K562 (cell line): ENCODE results near the gene OBSCN. TPM values are rescaled to one million over a fixed set of nuclear protein-coding genes. Genes with fewer than 3 reads are reported as not detected.

Experiments
- ATAC-seq: fragments of 200-7000 bp; cut with Tn5 transposase; 3 replicates; pipeline ENCODE4 v1.9.1; 2020; ENCODE audit warnings: moderate library complexity
- BruUV-seq: library from RNA; stranded (reverse); fragments of 400-500 nt; replicated peaks from 2 replicates; lab custom pipeline; 2021; lab: Mats Ljungman, UMichigan
- CTCF ChIA-PET: fragments of 300-600 bp; formaldehyde crosslinking; extraction: SDS; loops from one replicate; lab custom pipeline; 2021; ENCODE audit warnings: low intra/inter-chr PET ratio; lab: Yijun Ruan, JAX
- POLR2A ChIA-PET: fragments of 300-600, 350-650 bp; sonication (Branson Sonifier 250); formaldehyde crosslinking; extraction: SDS; loops from one replicate; lab custom pipeline; 2021; ENCODE audit warnings: antibody characterized with exemption, inconsistent platforms; lab: Yijun Ruan, JAX
- DNase-seq, 4 experiments: peaks; one replicate each; pipeline versions ENCODE4 v3.0.0 to v3.0.0-alpha.2; 2011 to 2018; ENCODE audit warnings: low spot score in 3 of 4, mixed read lengths in 3 of 4; ENCODE audit errors: extremely low read depth in 1 of 4
- FAIRE-seq: peaks from 2 replicates; lab custom pipeline; 2011; peaks lifted over from hg19 to GRCh38; lab: Jason Lieb, UNC
- H2AFZ ChIP-seq: 2 replicates; pipeline ENCODE4 v1.6.0; 2011; ENCODE audit warnings: low read depth, low read length, control low read depth, inconsistent platforms
- H3K27ac ChIP-seq: fragments of 200-600 bp; 3 replicates; pipeline ENCODE4 v1.8.0; 2011; ENCODE audit warnings: low read depth, mild to moderate bottlenecking, control low read depth, inconsistent platforms, low read length, moderate library complexity, mixed read lengths; ENCODE audit errors: extremely low read depth
- H3K27me3 ChIP-seq, 2 experiments: fragments of 300-600 bp in 1 of 2; 2 replicates in 1 of 2; 3 replicates in 1 of 2; pipeline versions ENCODE4 v1.6.0 to v1.8.0; 2011; ENCODE audit warnings: inconsistent platforms in 2 of 2, low read length in 2 of 2, mild to moderate bottlenecking in 1 of 2, mixed read lengths in 1 of 2, moderate library complexity in 1 of 2; ENCODE audit not compliant: control insufficient read depth in 2 of 2, insufficient read depth in 2 of 2
- H3K36me3 ChIP-seq: fragments of 300-600 bp; 3 replicates; pipeline ENCODE4 v1.8.0; 2011; ENCODE audit warnings: mild to moderate bottlenecking, low read length, inconsistent platforms; ENCODE audit not compliant: control insufficient read depth, insufficient read depth
- H3K4me1 ChIP-seq, 2 experiments: fragments of 200-600 bp in 1 of 2; replicated peaks in 1 of 2; 2 replicates in 1 of 2; 3 replicates in 1 of 2; pipeline versions ENCODE4 v1.5.1 to v1.8.0; 2011; ENCODE audit warnings: inconsistent platforms in 2 of 2, low read length in 2 of 2, mild to moderate bottlenecking in 1 of 2, mixed read lengths in 1 of 2, moderate library complexity in 1 of 2; ENCODE audit not compliant: control insufficient read depth in 2 of 2, insufficient read depth in 2 of 2
- H3K4me2 ChIP-seq: 2 replicates; pipeline ENCODE4 v1.6.1; 2011; ENCODE audit warnings: low read length, control low read depth, inconsistent platforms, mixed read lengths; ENCODE audit not compliant: insufficient read depth
- H3K4me3 ChIP-seq: fragments of 200-600 bp; sonication (generic), shearing (Covaris generic); 2 replicates; pipeline ENCODE4 v1.5.1; 2016; ENCODE audit warnings: control low read depth, inconsistent platforms
- H3K79me2 ChIP-seq: fragments of 200-600 bp; 3 replicates; pipeline ENCODE4 v1.8.0; 2011; ENCODE audit warnings: low read length, inconsistent platforms; ENCODE audit not compliant: control insufficient read depth, insufficient read depth
- H3K9ac ChIP-seq, 2 experiments: 2 replicates each; pipeline versions ENCODE4 v1.6.0 to v1.6.1; 2011; ENCODE audit warnings: low read depth in 2 of 2, low read length in 2 of 2, control low read depth in 1 of 2, inconsistent platforms in 1 of 2, mild to moderate bottlenecking in 1 of 2, mixed read lengths in 1 of 2; ENCODE audit not compliant: insufficient read depth in 1 of 2
- H3K9me1 ChIP-seq: one replicate; pipeline ENCODE4 v1.6.0; 2011; ENCODE audit warnings: inconsistent platforms, mild to moderate bottlenecking, low read length, moderate library complexity; ENCODE audit not compliant: control insufficient read depth, insufficient read depth
- H3K9me3 ChIP-seq: replicated peaks from 2 replicates; pipeline ENCODE4 v1.5.1; 2011; ENCODE audit warnings: low read depth, low read length, inconsistent platforms; ENCODE audit not compliant: control insufficient read depth, insufficient read depth
- H4K20me1 ChIP-seq: replicated peaks from 2 replicates; pipeline ENCODE4 v1.6.1; 2011; ENCODE audit warnings: low read length, inconsistent platforms, mixed read lengths; ENCODE audit not compliant: control insufficient read depth, insufficient read depth
- BCLAF1 ChIP-seq, 2 experiments: fragments of 450-650 bp in 1 of 2; IDR thresholded peaks; 2 replicates each; pipeline ENCODE4 v1.6.1; 2011 to 2017; ENCODE audit warnings: low read depth in 2 of 2, antibody characterized with exemption in 1 of 2, borderline replicate concordance in 1 of 2, low read length in 1 of 2, mild to moderate bottlenecking in 1 of 2, mixed read lengths in 1 of 2; ENCODE audit not compliant: control insufficient read depth in 1 of 2
- HES1 ChIP-seq: fragments of 450-650 bp; IDR thresholded peaks from 2 replicates; pipeline ENCODE4 v1.6.1; 2016; ENCODE audit warnings: low read depth, mild to moderate bottlenecking, moderate library complexity
- HSF4 ChIP-seq: fragments of 250-450 bp; sonication (Bioruptor Pico); IDR thresholded peaks from 2 replicates; pipeline ENCODE4 v2.1.2; 2022; ENCODE audit warnings: mild to moderate bottlenecking, moderate library complexity, borderline replicate concordance
- ID3 ChIP-seq, 2 experiments: fragments of 250-450 bp in 1 of 2; fragments of 450-650 bp in 1 of 2; sonication (Bioruptor Pico) in 1 of 2; IDR thresholded peaks; 2 replicates each; pipeline versions ENCODE4 v1.6.1 to v1.8.0; 2016 to 2021; ENCODE audit warnings: mild to moderate bottlenecking in 2 of 2, moderate library complexity in 2 of 2, missing compliant biosample characterization in 1 of 2, missing genetic modification characterization in 1 of 2
- MBD1 ChIP-seq: fragments of 250-450 bp; sonication (Bioruptor Pico); IDR thresholded peaks from 2 replicates; pipeline ENCODE4 v1.8.0; 2022; ENCODE audit warnings: inconsistent platforms
- NEUROD1 ChIP-seq: fragments of 150-350 bp; IDR thresholded peaks from 2 replicates; pipeline ENCODE4 v1.6.1; 2014; ENCODE audit warnings: borderline replicate concordance, low read length, low read depth; ENCODE audit not compliant: partially characterized antibody
- PML ChIP-seq: IDR thresholded peaks from 2 replicates; pipeline ENCODE4 v1.6.1; 2012; ENCODE audit warnings: low read length, inconsistent platforms
- ZNF124 ChIP-seq: sonication (generic); formaldehyde crosslinking; IDR thresholded peaks from 2 replicates; pipeline ENCODE4 v1.8.1; 2022; ENCODE audit warnings: missing genetic modification reagents
- WGBS: fragments of 100-300 bp; shearing (Covaris generic); methylation state at CpG from one replicate; pipeline ENCODE4 v1.1.6; 2016; ENCODE audit warnings: low coverage, mixed read lengths; ENCODE audit not compliant: insufficient coverage; ENCODE audit errors: missing lambda C conversion rate; 5-methylcytosine and 5-hydroxymethylcytosine counted together
- in situ Hi-C: fragments of 300-500 bp; cut with MboI; formaldehyde crosslinking; loops from 4 replicates; pipeline ENCODE4 v1.15.0; 2018; ENCODE audit warnings: inconsistent platforms, mixed read lengths
- intact Hi-C: fragments of 100-400 bp; cut with micrococcal nuclease; formaldehyde crosslinking; loops from 2 replicates; pipeline ENCODE4 v1.14.2; 2022
- polyA plus RNA-seq, 8 experiments: library from polyadenylated mRNA; depleted of rRNA in 4 of 8; stranded (reverse) in 5 of 8; unstranded in 3 of 8; fragments of >200 nt; fragmentation: Nextera tagmentation in 2 of 8; fragmentation: Illumina TruSeq in 1 of 8; extraction: Ambion mirVana in 2 of 8; extraction: Trizol in 1 of 8; gene quantifications; 2 replicates each; pipeline versions ENCODE4 v1.2.1 to v1.2.3, GENCODE V29; 2011 to 2014; ENCODE audit warnings: inconsistent platforms in 1 of 8, missing spikeins in 1 of 8
- total RNA-seq, 7 experiments: library from RNA; depleted of rRNA in 6 of 7; stranded (reverse); fragments of >200 nt in 6 of 7; fragmentation: Illumina TruSeq in 2 of 7; extraction: Trizol in 2 of 7; gene quantifications; 2 replicates each; pipeline versions ENCODE4 v1.2.1 to v1.2.3, GENCODE V29; 2011 to 2021; ENCODE audit warnings: low replicate concordance in 1 of 7

Gene OBSCN
- total and polyA plus RNA-seq, 9 of the 15 experiments (the other 6 are each of a cell fraction or from before 2014, with no cell fraction given) = 0.18 to 19.7 (median 3.6) TPM

- Histone ChIP-seq H3K79me2 (no peaks in the 10 kb centered on the region), H2AFZ (no peak overlapping the region), H3K4me3 (no peak overlapping the region), H3K9me3 (no peaks in the 10 kb centered on the region; the same call in 1 of the 2 replicates), H3K36me3 (peaks cover 5% of the 10 kb centered on the region; the same call in 1 of the 3 replicates), H3K4me1 (no peaks in the 10 kb centered on the region), H3K4me2 (no peak overlapping the region), H3K27ac (no peak overlapping the region), H3K9ac (no peak overlapping the region), H3K27me3 (no peaks in the 10 kb centered on the region), H3K9me1 (no peaks in the 10 kb centered on the region), H4K20me1 (no peaks in the 10 kb centered on the region)
- ChIA-PET POLR2A (no interaction called here), CTCF (no interaction called here)
- DNase-seq (no peak), ATAC-seq (no peak), FAIRE-seq (no peak)
- 5% methylated on average over 2 of the region's 2 CpGs for WGBS
- in situ Hi-C loops = no loop called here
- no TSS peak for BruUV-seq
- no peak for TF ChIP-seq HES1
- TF ChIP-seq HSF4 (CRISPR knock-in tag) = no peak
- no peak for TF ChIP-seq NEUROD1
- no peak for TF ChIP-seq ID3 (CRISPR knock-in tag; IDR thresholded peaks at IDR 0.05)
- no peak for TF ChIP-seq ID3 (tag; IDR thresholded peaks at IDR 0.05)
- no peak for TF ChIP-seq ZNF124 (CRISPR knock-in tag)
- no peak for TF ChIP-seq BCLAF1 (IDR thresholded peaks at IDR 0.05; ENCODE audit: borderline replicate concordance in 1 of 2, control insufficient read depth in 1 of 2, low read depth in 2 of 2, low read length in 1 of 2)
- TF ChIP-seq MBD1 (CRISPR knock-in tag) = no peak
- no peak for TF ChIP-seq PML
- intact Hi-C loops = no loop called here
These were observed 27.1 kb downstream of the OBSCN start for GRCh38 chr1:228234921-228235320.
